Measurements from ENCODE around the gene CSNK1E. TPM values are rescaled to one million over a fixed set of nuclear protein-coding genes. Genes with fewer than 3 reads are reported as not detected.

The CSNK1E gene
- total and polyA plus RNA-seq, 9 of the 15 experiments (the other 6 are each of a cell fraction or from before 2014, with no cell fraction given), result 2.7 to 70.0 (median 41.3) TPM

DNA sequence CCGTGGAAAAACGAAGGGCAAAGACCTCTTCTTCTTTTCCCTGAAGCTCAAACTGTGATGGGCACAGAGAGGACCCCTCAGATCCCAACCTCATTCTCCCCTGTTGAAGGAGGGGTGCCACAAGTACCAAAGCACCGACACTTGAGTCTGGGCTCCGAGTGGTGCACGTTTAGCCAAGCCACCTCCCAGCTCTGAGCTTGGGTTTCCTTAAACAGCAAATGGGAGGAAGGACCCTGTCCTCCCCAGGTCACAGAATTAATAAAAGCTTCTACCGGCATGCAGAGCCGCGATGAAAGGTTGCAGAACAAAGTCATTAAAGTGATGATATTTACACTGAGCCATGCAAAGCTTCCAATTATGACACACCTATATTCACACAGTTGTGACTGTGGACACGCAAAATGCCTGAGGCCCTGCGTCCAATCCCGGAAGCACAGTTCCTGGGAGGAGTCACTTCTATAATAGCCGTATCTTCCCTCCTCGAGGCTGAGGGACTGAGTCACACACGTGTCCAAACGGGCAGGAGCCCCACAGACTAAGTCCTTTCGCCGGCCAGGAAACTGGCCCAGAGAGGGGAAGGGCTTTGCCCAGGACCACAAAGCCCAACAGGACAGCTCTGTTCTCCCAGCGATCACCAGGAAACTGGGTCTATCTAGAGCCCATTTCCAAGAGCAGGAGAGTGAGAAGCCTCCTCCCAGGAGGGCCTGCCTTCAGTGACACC is 922 bp upstream of the CSNK1E start (continued):
- TF ChIP-seq SMARCC2 (IDR thresholded peaks at IDR 0.05; ENCODE audit: low read depth), result no peak
- TF ChIP-seq RBM22 (IDR thresholded peaks at IDR 0.05; ENCODE audit: low read depth, low read length, poor library complexity, severe bottlenecking), result no peak
- TF ChIP-seq ERF (CRISPR knock-in tag; IDR thresholded peaks at IDR 0.05), result no peak
- TF ChIP-seq CBFA2T3 (IDR thresholded peaks at IDR 0.05), result no peak
- no peak for TF ChIP-seq ZNF77 (CRISPR knock-in tag; IDR thresholded peaks at IDR 0.05)
- TF ChIP-seq, protein P1, sequence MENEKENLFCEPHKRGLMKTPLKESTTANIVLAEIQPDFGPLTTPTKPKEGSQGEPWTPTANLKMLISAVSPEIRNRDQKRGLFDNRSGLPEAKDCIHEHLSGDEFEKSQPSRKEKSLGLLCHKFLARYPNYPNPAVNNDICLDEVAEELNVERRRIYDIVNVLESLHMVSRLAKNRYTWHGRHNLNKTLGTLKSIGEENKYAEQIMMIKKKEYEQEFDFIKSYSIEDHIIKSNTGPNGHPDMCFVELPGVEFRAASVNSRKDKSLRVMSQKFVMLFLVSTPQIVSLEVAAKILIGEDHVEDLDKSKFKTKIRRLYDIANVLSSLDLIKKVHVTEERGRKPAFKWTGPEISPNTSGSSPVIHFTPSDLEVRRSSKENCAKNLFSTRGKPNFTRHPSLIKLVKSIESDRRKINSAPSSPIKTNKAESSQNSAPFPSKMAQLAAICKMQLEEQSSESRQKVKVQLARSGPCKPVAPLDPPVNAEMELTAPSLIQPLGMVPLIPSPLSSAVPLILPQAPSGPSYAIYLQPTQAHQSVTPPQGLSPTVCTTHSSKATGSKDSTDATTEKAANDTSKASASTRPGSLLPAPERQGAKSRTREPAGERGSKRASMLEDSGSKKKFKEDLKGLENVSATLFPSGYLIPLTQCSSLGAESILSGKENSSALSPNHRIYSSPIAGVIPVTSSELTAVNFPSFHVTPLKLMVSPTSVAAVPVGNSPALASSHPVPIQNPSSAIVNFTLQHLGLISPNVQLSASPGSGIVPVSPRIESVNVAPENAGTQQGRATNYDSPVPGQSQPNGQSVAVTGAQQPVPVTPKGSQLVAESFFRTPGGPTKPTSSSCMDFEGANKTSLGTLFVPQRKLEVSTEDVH (IDR thresholded peaks at IDR 0.05; ENCODE audit: low read depth, partially characterized antibody), result no peak
- no peak for TF ChIP-seq MEF2A (IDR thresholded peaks at IDR 0.05; ENCODE audit: control insufficient read depth, low read depth, low read length)
- peak; percentile 47 for TF ChIP-seq HNRNPLL (IDR thresholded peaks at IDR 0.05; ENCODE audit: low read depth, low read length, poor library complexity, severe bottlenecking)
- TF ChIP-seq, protein P2, sequence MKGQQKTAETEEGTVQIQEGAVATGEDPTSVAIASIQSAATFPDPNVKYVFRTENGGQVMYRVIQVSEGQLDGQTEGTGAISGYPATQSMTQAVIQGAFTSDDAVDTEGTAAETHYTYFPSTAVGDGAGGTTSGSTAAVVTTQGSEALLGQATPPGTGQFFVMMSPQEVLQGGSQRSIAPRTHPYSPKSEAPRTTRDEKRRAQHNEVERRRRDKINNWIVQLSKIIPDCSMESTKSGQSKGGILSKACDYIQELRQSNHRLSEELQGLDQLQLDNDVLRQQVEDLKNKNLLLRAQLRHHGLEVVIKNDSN (CRISPR knock-in tag; IDR thresholded peaks at IDR 0.05), result peak; percentile 51; the same call in 1 of the 2 replicates
- no peak for TF ChIP-seq ZNF436 (CRISPR knock-in tag; IDR thresholded peaks at IDR 0.05)
- peak; percentile 65 for TF ChIP-seq ELF2 (CRISPR knock-in tag; IDR thresholded peaks at IDR 0.05)
- TF ChIP-seq, protein P3, sequence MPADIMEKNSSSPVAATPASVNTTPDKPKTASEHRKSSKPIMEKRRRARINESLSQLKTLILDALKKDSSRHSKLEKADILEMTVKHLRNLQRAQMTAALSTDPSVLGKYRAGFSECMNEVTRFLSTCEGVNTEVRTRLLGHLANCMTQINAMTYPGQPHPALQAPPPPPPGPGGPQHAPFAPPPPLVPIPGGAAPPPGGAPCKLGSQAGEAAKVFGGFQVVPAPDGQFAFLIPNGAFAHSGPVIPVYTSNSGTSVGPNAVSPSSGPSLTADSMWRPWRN (IDR thresholded peaks at IDR 0.05; ENCODE audit: low read depth), result no peak
- peak; percentile 49 for TF ChIP-seq SUPT5H (IDR thresholded peaks at IDR 0.05)
- TF ChIP-seq, protein P4, sequence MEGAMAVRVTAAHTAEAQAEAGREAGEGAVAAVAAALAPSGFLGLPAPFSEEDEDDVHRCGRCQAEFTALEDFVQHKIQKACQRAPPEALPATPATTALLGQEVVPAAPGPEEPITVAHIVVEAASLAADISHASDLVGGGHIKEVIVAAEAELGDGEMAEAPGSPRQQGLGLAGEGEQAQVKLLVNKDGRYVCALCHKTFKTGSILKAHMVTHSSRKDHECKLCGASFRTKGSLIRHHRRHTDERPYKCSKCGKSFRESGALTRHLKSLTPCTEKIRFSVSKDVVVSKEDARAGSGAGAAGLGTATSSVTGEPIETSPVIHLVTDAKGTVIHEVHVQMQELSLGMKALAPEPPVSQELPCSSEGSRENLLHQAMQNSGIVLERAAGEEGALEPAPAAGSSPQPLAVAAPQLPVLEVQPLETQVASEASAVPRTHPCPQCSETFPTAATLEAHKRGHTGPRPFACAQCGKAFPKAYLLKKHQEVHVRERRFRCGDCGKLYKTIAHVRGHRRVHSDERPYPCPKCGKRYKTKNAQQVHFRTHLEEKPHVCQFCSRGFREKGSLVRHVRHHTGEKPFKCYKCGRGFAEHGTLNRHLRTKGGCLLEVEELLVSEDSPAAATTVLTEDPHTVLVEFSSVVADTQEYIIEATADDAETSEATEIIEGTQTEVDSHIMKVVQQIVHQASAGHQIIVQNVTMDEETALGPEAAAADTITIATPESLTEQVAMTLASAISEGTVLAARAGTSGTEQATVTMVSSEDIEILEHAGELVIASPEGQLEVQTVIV (CRISPR knock-in tag; IDR thresholded peaks at IDR 0.05; ENCODE audit: borderline replicate concordance), result no peak
- TF ChIP-seq, protein P5, sequence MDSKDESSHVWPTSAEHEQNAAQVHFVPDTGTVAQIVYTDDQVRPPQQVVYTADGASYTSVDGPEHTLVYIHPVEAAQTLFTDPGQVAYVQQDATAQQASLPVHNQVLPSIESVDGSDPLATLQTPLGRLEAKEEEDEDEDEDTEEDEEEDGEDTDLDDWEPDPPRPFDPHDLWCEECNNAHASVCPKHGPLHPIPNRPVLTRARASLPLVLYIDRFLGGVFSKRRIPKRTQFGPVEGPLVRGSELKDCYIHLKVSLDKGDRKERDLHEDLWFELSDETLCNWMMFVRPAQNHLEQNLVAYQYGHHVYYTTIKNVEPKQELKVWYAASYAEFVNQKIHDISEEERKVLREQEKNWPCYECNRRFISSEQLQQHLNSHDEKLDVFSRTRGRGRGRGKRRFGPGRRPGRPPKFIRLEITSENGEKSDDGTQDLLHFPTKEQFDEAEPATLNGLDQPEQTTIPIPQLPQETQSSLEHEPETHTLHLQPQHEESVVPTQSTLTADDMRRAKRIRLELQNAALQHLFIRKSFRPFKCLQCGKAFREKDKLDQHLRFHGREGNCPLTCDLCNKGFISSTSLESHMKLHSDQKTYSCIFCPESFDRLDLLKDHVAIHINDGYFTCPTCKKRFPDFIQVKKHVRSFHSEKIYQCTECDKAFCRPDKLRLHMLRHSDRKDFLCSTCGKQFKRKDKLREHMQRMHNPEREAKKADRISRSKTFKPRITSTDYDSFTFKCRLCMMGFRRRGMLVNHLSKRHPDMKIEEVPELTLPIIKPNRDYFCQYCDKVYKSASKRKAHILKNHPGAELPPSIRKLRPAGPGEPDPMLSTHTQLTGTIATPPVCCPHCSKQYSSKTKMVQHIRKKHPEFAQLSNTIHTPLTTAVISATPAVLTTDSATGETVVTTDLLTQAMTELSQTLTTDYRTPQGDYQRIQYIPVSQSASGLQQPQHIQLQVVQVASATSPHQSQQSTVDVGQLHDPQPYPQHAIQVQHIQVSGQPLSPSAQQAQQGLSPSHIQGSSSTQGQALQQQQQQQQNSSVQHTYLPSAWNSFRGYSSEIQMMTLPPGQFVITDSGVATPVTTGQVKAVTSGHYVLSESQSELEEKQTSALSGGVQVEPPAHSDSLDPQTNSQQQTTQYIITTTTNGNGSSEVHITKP (IDR thresholded peaks at IDR 0.05; ENCODE audit: partially characterized antibody), result no peak
- no peak for TF ChIP-seq EZH2 (IDR thresholded peaks at IDR 0.05; ENCODE audit: borderline replicate concordance, low read depth, low read length)
- no peak for TF ChIP-seq HNRNPL (IDR thresholded peaks at IDR 0.05; ENCODE audit: low read depth, low read length)
- TF ChIP-seq ZNF274 (IDR thresholded peaks at IDR 0.05; ENCODE audit: borderline replicate concordance, low read depth, low read length), result no peak
